ENCODE results near the gene TRIO. TPM values are rescaled to one million over a fixed set of nuclear protein-coding genes. Genes with fewer than 3 reads are reported as not detected.
A peak's percentile ranks its signal among the peaks of the same experiment; 100 is the strongest.

TRIO gene
- polyA plus RNA-seq, 1 of the 3 experiments (the other 2 are of a cell fraction), result 229 TPM

- peaks cover 9% of the 10 kb centered on the region for H3F3A ChIP-seq (replicated peaks; ENCODE audit: insufficient read depth)
- H3K9me2 ChIP-seq, result no peaks in the 10 kb centered on the region
- POLR2A ChIA-PET, result no interaction called here
- no peaks in the 10 kb centered on the region for H3K9me3 ChIP-seq
- H4K20me1 ChIP-seq (ENCODE audit: insufficient read depth), result peaks cover 53% of the 10 kb centered on the region
- CTCF ChIA-PET, result interaction anchor here (1.3 to 13.4 kb wide), 5 partner anchors 8 to 292 kb away, joined by 3 to 168 read pairs (median 7); no protein-coding TSS in a partner anchor
- no peaks in the 10 kb centered on the region for H3K27me3 ChIP-seq (ENCODE audit: insufficient read depth)
- no peak overlapping the region for H3K27ac ChIP-seq (ENCODE audit: low read depth in 2 of 2, low read length in 1 of 2)
- peaks cover 80% of the 10 kb centered on the region for H3K79me2 ChIP-seq (ENCODE audit: insufficient read depth)
- WGBS (ENCODE audit: low lambda C conversion rate), result 100% methylated on average over 1 of the region's 1 CpG
- no peak for DNase-seq
- H3K4me2 ChIP-seq, result no peak overlapping the region
- no peak overlapping the region for H3K9ac ChIP-seq
- peaks cover 57% of the 10 kb centered on the region in 2 experiments for H3K36me3 ChIP-seq (replicated peaks in 1 of 2; ENCODE audit: control insufficient read depth in 1 of 2, insufficient read depth in 2 of 2, low read length in 1 of 2)
- H3K4me3 ChIP-seq (ENCODE audit: low read depth in 2 of 2, low read length in 1 of 2), result no peak overlapping the region
- peaks cover 11 to 28% of the 10 kb centered on the region in 2 experiments; a peak in 3 of 4 replicates for H3K4me1 ChIP-seq (ENCODE audit: control insufficient read depth in 1 of 2, insufficient read depth in 2 of 2, low read depth in 1 of 2, low read length in 1 of 2)
- H2AFZ ChIP-seq (ENCODE audit: low read depth), result no peak overlapping the region
- TF ChIP-seq RXRA (IDR thresholded peaks at IDR 0.05; ENCODE audit: borderline replicate concordance, low read depth) (no peak), FOXJ3 (CRISPR knock-in tag; IDR thresholded peaks at IDR 0.05) (no peak), EZH2phosphoT487 (IDR thresholded peaks at IDR 0.05; ENCODE audit: borderline replicate concordance, low read depth) (no peak), PBX3 (IDR thresholded peaks at IDR 0.05) (no peak), SIN3A (IDR thresholded peaks at IDR 0.05; ENCODE audit: borderline replicate concordance, low read depth, low read length) (no peak), ELF1 (IDR thresholded peaks at IDR 0.05) (no peak)
Measured at GRCh38 chr5:14356305-14356704, 213.2 kb downstream of the TRIO start.

GRCh38 chr5:14357441-14357840 lies 214.3 kb downstream of the TRIO start:
- H3K9ac ChIP-seq, result no peak overlapping the region
- H4K20me1 ChIP-seq (ENCODE audit: insufficient read depth), result peaks cover 44% of the 10 kb centered on the region
- H3K27me3 ChIP-seq (ENCODE audit: insufficient read depth), result no peaks in the 10 kb centered on the region
- CTCF ChIA-PET, result interaction anchor here (1.3 to 13.4 kb wide), 3 partner anchors 7 to 291 kb away, joined by 4 to 168 read pairs (median 32); no protein-coding TSS in a partner anchor
- H3K9me3 ChIP-seq, result no peaks in the 10 kb centered on the region
- WGBS (ENCODE audit: low lambda C conversion rate), result 88% methylated on average over 9 of the region's 9 CpGs
- H3K79me2 ChIP-seq (ENCODE audit: insufficient read depth), result peaks cover 77% of the 10 kb centered on the region
- no peak for DNase-seq
- no peak overlapping the region for H3K4me2 ChIP-seq
- H3K27ac ChIP-seq (ENCODE audit: low read depth in 2 of 2, low read length in 1 of 2), result no peak overlapping the region
- H3F3A ChIP-seq (replicated peaks; ENCODE audit: insufficient read depth), result peaks cover 6% of the 10 kb centered on the region
- peaks cover 60 to 61% of the 10 kb centered on the region in 2 experiments for H3K36me3 ChIP-seq (replicated peaks in 1 of 2; ENCODE audit: control insufficient read depth in 1 of 2, insufficient read depth in 2 of 2, low read length in 1 of 2)
- H2AFZ ChIP-seq (ENCODE audit: low read depth), result no peak overlapping the region
- no peak for TF ChIP-seq ELF1 (IDR thresholded peaks at IDR 0.05)
- no peak for TF ChIP-seq TAF1 (IDR thresholded peaks at IDR 0.05; ENCODE audit: borderline replicate concordance, low read depth, low read length)
- TF ChIP-seq RFX5 (IDR thresholded peaks at IDR 0.05; ENCODE audit: low read length), result no peak
- TF ChIP-seq YY1 (IDR thresholded peaks at IDR 0.05; ENCODE audit: low read depth), result no peak
- no peak for TF ChIP-seq NRF1 (IDR thresholded peaks at IDR 0.05; ENCODE audit: low read depth, low read length)
- TF ChIP-seq RCOR1 (IDR thresholded peaks at IDR 0.05; ENCODE audit: low read length), result no peak
- no peaks in the 10 kb centered on the region for H3K9me2 ChIP-seq
- POLR2A ChIA-PET, result no interaction called here
- H3K4me1 ChIP-seq (ENCODE audit: control insufficient read depth in 1 of 2, insufficient read depth in 2 of 2, low read depth in 1 of 2, low read length in 1 of 2), result peaks cover 11 to 28% of the 10 kb centered on the region in 2 experiments; a peak in 3 of 4 replicates
- no peak overlapping the region for H3K4me3 ChIP-seq (ENCODE audit: low read depth in 2 of 2, low read length in 1 of 2)

GRCh38 chr5:14357851-14358250 lies 214.7 kb downstream of the TRIO start:
- Histone ChIP-seq H3K36me3 (replicated peaks in 1 of 2; ENCODE audit: control insufficient read depth in 1 of 2, insufficient read depth in 2 of 2, low read length in 1 of 2) (peaks cover 60 to 62% of the 10 kb centered on the region in 2 experiments), H4K20me1 (ENCODE audit: insufficient read depth) (peaks cover 40% of the 10 kb centered on the region), H3K4me1 (ENCODE audit: control insufficient read depth in 1 of 2, insufficient read depth in 2 of 2, low read depth in 1 of 2, low read length in 1 of 2) (peaks cover 11 to 28% of the 10 kb centered on the region in 2 experiments; a peak in 3 of 4 replicates), H3K4me2 (no peak overlapping the region), H3K9me2 (no peaks in the 10 kb centered on the region), H3K9me3 (no peaks in the 10 kb centered on the region), H3K4me3 (ENCODE audit: low read depth in 2 of 2, low read length in 1 of 2) (no peak overlapping the region), H3K79me2 (ENCODE audit: insufficient read depth) (peaks cover 77% of the 10 kb centered on the region), H3K27me3 (ENCODE audit: insufficient read depth) (no peaks in the 10 kb centered on the region), H3K27ac (ENCODE audit: low read depth in 2 of 2, low read length in 1 of 2) (no peak overlapping the region), H2AFZ (ENCODE audit: low read depth) (no peak overlapping the region), H3F3A (replicated peaks; ENCODE audit: insufficient read depth) (peaks cover 6% of the 10 kb centered on the region), H3K9ac (no peak overlapping the region)
- no peak for TF ChIP-seq TEAD4 (IDR thresholded peaks at IDR 0.05; ENCODE audit: borderline replicate concordance, insufficient read depth)
- ChIA-PET POLR2A (no interaction called here), CTCF (interaction anchor here (1.3 to 13.4 kb wide), 2 partner anchors 42 to 291 kb away, joined by 4 to 168 read pairs; no protein-coding TSS in a partner anchor)
- WGBS (ENCODE audit: low lambda C conversion rate), result 93% methylated on average over 17 of the region's 20 CpGs
- DNase-seq, result peak; percentile 37
